ENCODE measurements around the gene ARHGEF17.

Gene ARHGEF17

GRCh38 chr11:73292525-73292894 is 15.6 kb upstream of the ARHGEF17 start:
- H3K27ac ChIP-seq (ENCODE audit: insufficient read depth in 1 of 2, low read depth in 1 of 2, low read length in 2 of 2, poor library complexity in 1 of 2, severe bottlenecking in 2 of 2): no peak overlapping the region
- WGBS (ENCODE audit: insufficient coverage): 46% methylated on average over 3 of the region's 5 CpGs
- H3K36me3 ChIP-seq (ENCODE audit: control insufficient read depth in 4 of 4, insufficient read depth in 4 of 4, low read length in 3 of 4): no peaks in the 10 kb centered on the region
- H3K4me3 ChIP-seq (ENCODE audit: control insufficient read depth in 1 of 7, extremely low read depth in 1 of 7, insufficient read depth in 4 of 7, low read depth in 2 of 7, low read length in 6 of 7): no peak overlapping the region
- no peaks in the 10 kb centered on the region for H3K27me3 ChIP-seq (replicated peaks in 2 of 5; ENCODE audit: control insufficient read depth in 4 of 5, insufficient read depth in 5 of 5, low read length in 4 of 5)
- ChIA-PET CTCF (interaction anchor here (8.8 to 16.2 kb wide), 5 partner anchors 11 to 106 kb away, joined by 92 to 200 read pairs (median 154); partner anchors contain the start of genes ARHGEF17 and P2RY6), POLR2A (interaction anchor here (1.2 kb wide), 1 partner anchor 14 kb away, joined by 3 read pairs; no protein-coding TSS in a partner anchor)
- H3K4me1 ChIP-seq (ENCODE audit: control extremely low read depth in 1 of 4, control insufficient read depth in 4 of 4, insufficient read depth in 4 of 4, low read length in 3 of 4): peaks cover 0 to 39% (median 26%) of the 10 kb centered on the region in 4 experiments
- H3K9me3 ChIP-seq (ENCODE audit: control extremely low read depth in 1 of 5, control insufficient read depth in 4 of 5, insufficient read depth in 2 of 5, low read depth in 1 of 5, low read length in 4 of 5): no peaks in the 10 kb centered on the region
- no peak for DNase-seq

- Histone ChIP-seq H3K9me3 (ENCODE audit: control extremely low read depth in 1 of 5, control insufficient read depth in 4 of 5, insufficient read depth in 2 of 5, low read depth in 1 of 5, low read length in 4 of 5) (no peaks in the 10 kb centered on the region), H3K4me3 (ENCODE audit: control insufficient read depth in 1 of 7, extremely low read depth in 1 of 7, insufficient read depth in 4 of 7, low read depth in 2 of 7, low read length in 6 of 7) (no peak overlapping the region), H3K27ac (ENCODE audit: insufficient read depth in 1 of 2, low read depth in 1 of 2, low read length in 2 of 2, poor library complexity in 1 of 2, severe bottlenecking in 2 of 2) (no peak overlapping the region), H3K4me1 (ENCODE audit: control extremely low read depth in 1 of 4, control insufficient read depth in 4 of 4, insufficient read depth in 4 of 4, low read length in 3 of 4) (peaks cover 0 to 29% (median 16%) of the 10 kb centered on the region in 4 experiments), H3K36me3 (ENCODE audit: control insufficient read depth in 4 of 4, insufficient read depth in 4 of 4, low read length in 3 of 4) (no peaks in the 10 kb centered on the region), H3K27me3 (replicated peaks in 2 of 5; ENCODE audit: control insufficient read depth in 4 of 5, insufficient read depth in 5 of 5, low read length in 4 of 5) (no peaks in the 10 kb centered on the region)
- POLR2A ChIA-PET: no interaction called here
- CTCF ChIA-PET: interaction anchor here (1.9 to 16.2 kb wide), 6 partner anchors 10 to 107 kb away, joined by 9 to 200 read pairs (median 126); partner anchors contain the start of genes ARHGEF17 and P2RY6
- DNase-seq: no peak
- WGBS (ENCODE audit: insufficient coverage): 100% methylated on average over 3 of the region's 4 CpGs
Measured at GRCh38 chr11:73293356-73293936, 14.6 kb upstream of the ARHGEF17 start.

GRCh38 chr11:73294604-73295003 is 13.5 kb upstream of the ARHGEF17 start:
- CTCF ChIA-PET: interaction anchor here (0.7 to 16.2 kb wide), 18 partner anchors 9 to 135 kb away, joined by 3 to 200 read pairs (median 4); partner anchors contain the start of genes ARHGEF17 and P2RY6
- Histone ChIP-seq H3K27me3 (replicated peaks in 2 of 5; ENCODE audit: control insufficient read depth in 4 of 5, insufficient read depth in 5 of 5, low read length in 4 of 5) (no peaks in the 10 kb centered on the region), H3K9me3 (ENCODE audit: control extremely low read depth in 1 of 5, control insufficient read depth in 4 of 5, insufficient read depth in 2 of 5, low read depth in 1 of 5, low read length in 4 of 5) (no peaks in the 10 kb centered on the region), H3K4me1 (ENCODE audit: control extremely low read depth in 1 of 4, control insufficient read depth in 4 of 4, insufficient read depth in 4 of 4, low read length in 3 of 4) (peaks cover 0 to 20% (median 5%) of the 10 kb centered on the region in 4 experiments), H3K4me3 (ENCODE audit: control insufficient read depth in 1 of 7, extremely low read depth in 1 of 7, insufficient read depth in 4 of 7, low read depth in 2 of 7, low read length in 6 of 7) (no peak overlapping the region), H3K36me3 (ENCODE audit: control insufficient read depth in 4 of 4, insufficient read depth in 4 of 4, low read length in 3 of 4) (no peaks in the 10 kb centered on the region), H3K27ac (ENCODE audit: insufficient read depth in 1 of 2, low read depth in 1 of 2, low read length in 2 of 2, poor library complexity in 1 of 2, severe bottlenecking in 2 of 2) (no peak overlapping the region)
- POLR2A ChIA-PET: interaction anchor here (1.0 kb wide), 1 partner anchor 41 kb away, joined by 4 read pairs; no protein-coding TSS in a partner anchor
- DNase-seq: no peak

GRCh38 chr11:73295241-73295995 is 12.7 kb upstream of the ARHGEF17 start:
- ChIA-PET POLR2A (interaction anchor here (1.0 kb wide), 1 partner anchor 40 kb away, joined by 4 read pairs; no protein-coding TSS in a partner anchor), CTCF (interaction anchor here (0.7 to 19.7 kb wide), 18 partner anchors 8 to 118 kb away, joined by 3 to 323 read pairs (median 4); partner anchors contain the start of genes ARHGEF17 and P2RY6)
- Histone ChIP-seq H3K4me1 (ENCODE audit: control extremely low read depth in 1 of 4, control insufficient read depth in 4 of 4, insufficient read depth in 4 of 4, low read length in 3 of 4) (peaks cover 0 to 18% (median 4%) of the 10 kb centered on the region in 4 experiments), H3K9me3 (ENCODE audit: control extremely low read depth in 1 of 5, control insufficient read depth in 4 of 5, insufficient read depth in 2 of 5, low read depth in 1 of 5, low read length in 4 of 5) (no peaks in the 10 kb centered on the region), H3K36me3 (ENCODE audit: control insufficient read depth in 4 of 4, insufficient read depth in 4 of 4, low read length in 3 of 4) (no peaks in the 10 kb centered on the region), H3K4me3 (ENCODE audit: control insufficient read depth in 1 of 7, extremely low read depth in 1 of 7, insufficient read depth in 4 of 7, low read depth in 2 of 7, low read length in 6 of 7) (no peak overlapping the region), H3K27me3 (replicated peaks in 2 of 5; ENCODE audit: control insufficient read depth in 4 of 5, insufficient read depth in 5 of 5, low read length in 4 of 5) (no peaks in the 10 kb centered on the region), H3K27ac (ENCODE audit: insufficient read depth in 1 of 2, low read depth in 1 of 2, low read length in 2 of 2, poor library complexity in 1 of 2, severe bottlenecking in 2 of 2) (no peak overlapping the region)
- WGBS (ENCODE audit: insufficient coverage): 39% methylated on average over 12 of the region's 12 CpGs
- peak; percentile 76 to 88 (median 83) for DNase-seq

GRCh38 chr11:73295996-73296318 is 12.1 kb upstream of the ARHGEF17 start:
- H3K36me3 ChIP-seq (ENCODE audit: control insufficient read depth in 4 of 4, insufficient read depth in 4 of 4, low read length in 3 of 4): no peaks in the 10 kb centered on the region
- H3K4me1 ChIP-seq (ENCODE audit: control extremely low read depth in 1 of 4, control insufficient read depth in 4 of 4, insufficient read depth in 4 of 4, low read length in 3 of 4): peaks cover 0 to 23% (median 5%) of the 10 kb centered on the region in 4 experiments
- no peaks in the 10 kb centered on the region for H3K27me3 ChIP-seq (replicated peaks in 2 of 5; ENCODE audit: control insufficient read depth in 4 of 5, insufficient read depth in 5 of 5, low read length in 4 of 5)
- H3K4me3 ChIP-seq (ENCODE audit: control insufficient read depth in 1 of 7, extremely low read depth in 1 of 7, insufficient read depth in 4 of 7, low read depth in 2 of 7, low read length in 6 of 7): no peak overlapping the region
- CTCF ChIA-PET: interaction anchor here (1.2 to 19.7 kb wide), 5 partner anchors 8 to 110 kb away, joined by 3 to 323 read pairs (median 172); partner anchors contain the start of gene ARHGEF17
- 100% methylated on average over 1 of the region's 3 CpGs for WGBS (ENCODE audit: insufficient coverage)
- DNase-seq: no peak
- POLR2A ChIA-PET: no interaction called here
- no peak overlapping the region for H3K27ac ChIP-seq (ENCODE audit: insufficient read depth in 1 of 2, low read depth in 1 of 2, low read length in 2 of 2, poor library complexity in 1 of 2, severe bottlenecking in 2 of 2)
- no peaks in the 10 kb centered on the region for H3K9me3 ChIP-seq (ENCODE audit: control extremely low read depth in 1 of 5, control insufficient read depth in 4 of 5, insufficient read depth in 2 of 5, low read depth in 1 of 5, low read length in 4 of 5)

GRCh38 chr11:73296501-73297230 is 11.4 kb upstream of the ARHGEF17 start:
- ChIA-PET POLR2A (no interaction called here), CTCF (interaction anchor here (0.8 to 19.7 kb wide), 7 partner anchors 7 to 111 kb away, joined by 3 to 323 read pairs (median 9); partner anchors contain the start of gene ARHGEF17)
- DNase-seq: no peak
- Histone ChIP-seq H3K9me3 (ENCODE audit: control extremely low read depth in 1 of 5, control insufficient read depth in 4 of 5, insufficient read depth in 2 of 5, low read depth in 1 of 5, low read length in 4 of 5) (no peaks in the 10 kb centered on the region), H3K27me3 (replicated peaks in 2 of 5; ENCODE audit: control insufficient read depth in 4 of 5, insufficient read depth in 5 of 5, low read length in 4 of 5) (no peaks in the 10 kb centered on the region), H3K36me3 (ENCODE audit: control insufficient read depth in 4 of 4, insufficient read depth in 4 of 4, low read length in 3 of 4) (no peaks in the 10 kb centered on the region), H3K4me3 (ENCODE audit: control insufficient read depth in 1 of 7, extremely low read depth in 1 of 7, insufficient read depth in 4 of 7, low read depth in 2 of 7, low read length in 6 of 7) (no peak overlapping the region), H3K27ac (ENCODE audit: insufficient read depth in 1 of 2, low read depth in 1 of 2, low read length in 2 of 2, poor library complexity in 1 of 2, severe bottlenecking in 2 of 2) (no peak overlapping the region), H3K4me1 (ENCODE audit: control extremely low read depth in 1 of 4, control insufficient read depth in 4 of 4, insufficient read depth in 4 of 4, low read length in 3 of 4) (peaks cover 0 to 23% (median 5%) of the 10 kb centered on the region in 4 experiments)
- WGBS (ENCODE audit: insufficient coverage): 93% methylated on average over 32 of the region's 35 CpGs
